Panc1 (cell line): Measurements from ENCODE around the gene PCDHB13. TPM values are rescaled to one million over a fixed set of nuclear protein-coding genes. Genes with fewer than 3 reads are reported as not detected.
"Not testable (repeated sequence)": the region's sequence is repeated elsewhere in the genome, so short reads cannot be mapped to it uniquely, and the experiment has no call there.

Experiments used
- ATAC-seq: fragments of 200-7000 bp; cut with Tn5 transposase; 2 replicates; pipeline ENCODE4 v1.9.1; 2020; ENCODE audit warnings: mild to moderate bottlenecking, moderate library complexity
- BruUV-seq: library from RNA; stranded (reverse); fragments of 400-500 nt; replicated peaks from 2 replicates; lab custom pipeline; 2021; lab: Mats Ljungman, UMichigan
- CTCF ChIA-PET: fragments of 300-600 bp; sonication (Branson Sonifier 250); formaldehyde crosslinking; loops from one replicate; lab custom pipeline; 2022; ENCODE audit warnings: antibody characterized with exemption; lab: Charles Lee
- POLR2A ChIA-PET: fragments of 300-600 bp; sonication (Branson Sonifier 250); formaldehyde crosslinking; loops from one replicate; lab custom pipeline; 2022; ENCODE audit warnings: antibody characterized with exemption; lab: Charles Lee
- DNase-seq: peaks from one replicate; pipeline ENCODE4 v3.0.0-alpha.2; 2010; ENCODE audit warnings: low read depth, low spot score
- H3K27ac ChIP-seq: 2 replicates; pipeline ENCODE4 v1.5.1; 2011; ENCODE audit warnings: mild to moderate bottlenecking, low read length, inconsistent platforms
- H3K27me3 ChIP-seq: fragments of 200-500 bp; sonication (Bioruptor generic); 2 replicates; pipeline ENCODE4 v1.6.0; 2014; ENCODE audit warnings: low read length, inconsistent platforms; ENCODE audit not compliant: control insufficient read depth, insufficient read depth
- H3K36me3 ChIP-seq: fragments of 200-500 bp; sonication (Bioruptor generic); 2 replicates; pipeline ENCODE4 v1.5.1; 2014; ENCODE audit warnings: inconsistent platforms, mild to moderate bottlenecking, low read length, moderate library complexity; ENCODE audit not compliant: control insufficient read depth, insufficient read depth
- H3K4me1 ChIP-seq: 2 replicates; pipeline ENCODE4 v1.5.1; 2011; ENCODE audit warnings: inconsistent platforms, mild to moderate bottlenecking, low read length, moderate library complexity; ENCODE audit not compliant: control insufficient read depth, insufficient read depth
- H3K4me3 ChIP-seq, 2 experiments: 2 replicates each; pipeline ENCODE4 v1.5.1; 2011 to 2012; ENCODE audit warnings: low read depth in 2 of 2, low read length in 2 of 2, mild to moderate bottlenecking in 2 of 2, inconsistent platforms in 1 of 2, moderate library complexity in 1 of 2
- H3K9me3 ChIP-seq: fragments of 200-500 bp; sonication (Bioruptor generic); 2 replicates; pipeline ENCODE4 v1.5.1; 2014; ENCODE audit warnings: low read depth, mild to moderate bottlenecking, inconsistent platforms, low read length, moderate library complexity; ENCODE audit not compliant: control insufficient read depth, insufficient read depth
- POLR2AphosphoS5 ChIP-seq: IDR thresholded peaks from 2 replicates; pipeline ENCODE4 v1.6.1; 2012; ENCODE audit warnings: mild to moderate bottlenecking, low read depth, low read length, moderate library complexity
- REST ChIP-seq, 2 experiments: IDR thresholded peaks; 2 replicates each; pipeline ENCODE4 v1.6.1; 2011 to 2012; ENCODE audit warnings: low read depth in 2 of 2, control low read depth in 1 of 2, low read length in 1 of 2, mild to moderate bottlenecking in 1 of 2, moderate library complexity in 1 of 2; ENCODE audit not compliant: insufficient read depth in 1 of 2
- SIN3A ChIP-seq: IDR thresholded peaks from 2 replicates; pipeline ENCODE4 v1.6.1; 2012; ENCODE audit warnings: low read depth, mild to moderate bottlenecking, low read length, moderate library complexity, borderline replicate concordance; ENCODE audit not compliant: insufficient read depth
- TCF7L2 ChIP-seq: IDR thresholded peaks from 2 replicates; pipeline ENCODE4 v1.6.1; 2011; ENCODE audit warnings: mild to moderate bottlenecking, low read depth, low read length, inconsistent platforms
- in situ Hi-C: cut with HindIII; loops from 2 replicates; pipeline ENCODE4 v1.10.0; 2016; ENCODE audit warnings: low sequenced_read_pairs, low pct_unique_long_range_greater_than_20kb
- intact Hi-C: fragments of 100-400 bp; cut with micrococcal nuclease; formaldehyde crosslinking; loops from one replicate; pipeline ENCODE4 v1.10.0; 2022; ENCODE audit not compliant: unreplicated experiment
- total RNA-seq: library from RNA; stranded (reverse); gene quantifications from one replicate; pipeline ENCODE4 v1.2.1, GENCODE V29; 2021; ENCODE audit not compliant: unreplicated experiment
- TF ChIP-seq, protein P1 (sequence below): fragments of 450-650 bp; IDR thresholded peaks from 2 replicates; pipeline ENCODE4 v1.5.1; 2017; ENCODE audit warnings: mild to moderate bottlenecking

The PCDHB13 gene
- total RNA-seq, 1 experiment from 2014 or later = 1.0 TPM

DNA sequence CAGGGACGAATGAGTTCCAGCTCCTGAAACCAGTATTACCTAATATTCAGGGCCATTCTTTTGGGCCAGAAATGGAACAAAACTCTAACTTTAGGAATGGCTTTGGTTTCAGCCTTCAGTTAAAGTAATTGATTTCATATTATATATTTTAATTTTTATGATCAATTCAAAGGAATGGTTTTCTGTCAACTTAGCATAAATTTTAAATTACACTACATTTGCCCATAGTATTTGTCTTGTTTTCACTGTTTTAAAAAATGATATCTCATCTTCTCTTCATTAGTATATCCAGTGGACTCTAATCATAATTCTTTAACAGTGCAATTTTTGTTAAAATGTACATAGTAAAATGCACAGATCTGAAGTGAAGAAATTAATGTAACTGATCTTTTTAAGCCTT lies 33.4 kb upstream of the PCDHB13 start:
- in situ Hi-C loops (loop anchor here (25.0 kb wide), 2 partner anchors 93 to 157 kb away; partner anchors contain the start of genes PCDHB2, PCDHGA1, PCDHGA2 and PCDHGA3), intact Hi-C loops (no loop called here)
- H3K9me3 ChIP-seq = no peaks in the 10 kb centered on the region
- H3K4me1 ChIP-seq = peaks cover 7% of the 10 kb centered on the region
- TF ChIP-seq REST (IDR thresholded peaks at IDR 0.05; ENCODE audit: insufficient read depth in 1 of 2, low read depth in 2 of 2, low read length in 1 of 2) = no peak
- no peak for TF ChIP-seq SIN3A
- TF ChIP-seq POLR2AphosphoS5 = no peak
- TF ChIP-seq TCF7L2 = no peak
- TF ChIP-seq, protein P1, sequence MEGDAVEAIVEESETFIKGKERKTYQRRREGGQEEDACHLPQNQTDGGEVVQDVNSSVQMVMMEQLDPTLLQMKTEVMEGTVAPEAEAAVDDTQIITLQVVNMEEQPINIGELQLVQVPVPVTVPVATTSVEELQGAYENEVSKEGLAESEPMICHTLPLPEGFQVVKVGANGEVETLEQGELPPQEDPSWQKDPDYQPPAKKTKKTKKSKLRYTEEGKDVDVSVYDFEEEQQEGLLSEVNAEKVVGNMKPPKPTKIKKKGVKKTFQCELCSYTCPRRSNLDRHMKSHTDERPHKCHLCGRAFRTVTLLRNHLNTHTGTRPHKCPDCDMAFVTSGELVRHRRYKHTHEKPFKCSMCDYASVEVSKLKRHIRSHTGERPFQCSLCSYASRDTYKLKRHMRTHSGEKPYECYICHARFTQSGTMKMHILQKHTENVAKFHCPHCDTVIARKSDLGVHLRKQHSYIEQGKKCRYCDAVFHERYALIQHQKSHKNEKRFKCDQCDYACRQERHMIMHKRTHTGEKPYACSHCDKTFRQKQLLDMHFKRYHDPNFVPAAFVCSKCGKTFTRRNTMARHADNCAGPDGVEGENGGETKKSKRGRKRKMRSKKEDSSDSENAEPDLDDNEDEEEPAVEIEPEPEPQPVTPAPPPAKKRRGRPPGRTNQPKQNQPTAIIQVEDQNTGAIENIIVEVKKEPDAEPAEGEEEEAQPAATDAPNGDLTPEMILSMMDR = no peak
- ATAC-seq (no peak), DNase-seq (no peak)
- ChIA-PET CTCF (no interaction called here), POLR2A (no interaction called here)
- peaks cover 22% of the 10 kb centered on the region for H3K27me3 ChIP-seq
- H3K27ac ChIP-seq = no peak overlapping the region
- no peak overlapping the region for H3K4me3 ChIP-seq
- no TSS peak for BruUV-seq
- H3K36me3 ChIP-seq = no peaks in the 10 kb centered on the region

- intact Hi-C loops (no loop called here), in situ Hi-C loops (loop anchor here (25.0 kb wide), 2 partner anchors 95 to 155 kb away; partner anchors contain the start of genes PCDHB2, PCDHGA1, PCDHGA2 and PCDHGA3)
- BruUV-seq = no TSS peak
- DNase-seq (no peak), ATAC-seq (no peak)
- H3K36me3 ChIP-seq = no peaks in the 10 kb centered on the region
- H3K27me3 ChIP-seq = peaks cover 3% of the 10 kb centered on the region; the same call in 1 of the 2 replicates
- H3K9me3 ChIP-seq = no peaks in the 10 kb centered on the region
- no peak within 1 kb of the TSS for H3K27ac ChIP-seq
- peaks cover 3% of the 10 kb centered on the region for H3K4me1 ChIP-seq
- POLR2A ChIA-PET = no interaction called here
- TF ChIP-seq, protein P1 = peak; percentile 33
- no peak for TF ChIP-seq SIN3A
- CTCF ChIA-PET = interaction anchor here (1.2 kb wide), 1 partner anchor 26 kb away, joined by 3 read pairs; no protein-coding TSS in a partner anchor
- H3K4me3 ChIP-seq = no peak within 1 kb of the TSS; a peak in 1 of 4 replicates
These were observed 31.5 kb upstream of the PCDHB13 start, which contains the start of gene PCDHB16 for GRCh38 chr5:141182248-141182647. PCDHB16 (plus strand) TSS chr5:141182387; CDS start chr5:141182560, 173 bp downstream.

DNA sequence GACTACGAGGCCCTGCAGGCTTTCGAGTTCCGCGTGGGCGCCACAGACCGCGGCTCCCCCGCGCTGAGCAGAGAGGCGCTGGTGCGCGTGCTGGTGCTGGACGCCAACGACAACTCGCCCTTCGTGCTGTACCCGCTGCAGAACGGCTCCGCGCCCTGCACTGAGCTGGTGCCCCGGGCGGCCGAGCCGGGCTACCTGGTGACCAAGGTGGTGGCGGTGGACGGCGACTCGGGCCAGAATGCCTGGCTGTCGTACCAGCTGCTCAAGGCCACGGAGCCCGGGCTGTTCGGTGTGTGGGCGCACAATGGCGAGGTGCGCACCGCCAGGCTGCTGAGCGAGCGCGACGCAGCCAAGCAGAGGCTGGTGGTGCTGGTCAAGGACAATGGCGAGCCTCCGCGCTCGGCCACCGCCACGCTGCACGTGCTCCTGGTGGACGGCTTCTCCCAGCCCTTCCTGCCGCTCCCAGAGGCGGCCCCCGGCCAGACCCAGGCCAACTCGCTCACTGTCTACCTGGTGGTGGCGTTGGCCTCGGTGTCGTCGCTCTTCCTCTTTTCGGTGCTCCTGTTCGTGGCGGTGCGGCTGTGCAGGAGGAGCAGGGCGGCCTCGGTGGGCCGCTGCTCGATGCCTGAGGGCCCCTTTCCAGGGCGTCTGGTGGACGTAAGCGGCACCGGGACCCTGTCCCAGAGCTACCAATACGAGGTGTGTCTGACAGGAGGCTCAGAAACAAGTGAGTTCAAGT lies 29.4 kb upstream of the PCDHB13 start:
- ATAC-seq, H3K27ac ChIP-seq, H3K4me1 ChIP-seq, H3K27me3 ChIP-seq, intact Hi-C loops, DNase-seq, H3K36me3 ChIP-seq, POLR2A ChIA-PET, H3K9me3 ChIP-seq, H3K4me3 ChIP-seq, BruUV-seq: not testable (repeated sequence)
- CTCF ChIA-PET = interaction anchor here (0.6 kb wide), 1 partner anchor 228 kb away, joined by 3 read pairs; no protein-coding TSS in a partner anchor
- in situ Hi-C loops = loop anchor here (25.0 kb wide), 2 partner anchors 97 to 153 kb away; partner anchors contain the start of genes PCDHB2, PCDHGA1, PCDHGA2 and PCDHGA3
